Muscle of leg (tissue), 11 donors: ENCODE results near the gene LCLAT1. TPM values are rescaled to one million over a fixed set of nuclear protein-coding genes. Genes with fewer than 3 reads are reported as not detected.
"Not testable (repeated sequence)": the region's sequence is repeated elsewhere in the genome, so short reads cannot be mapped to it uniquely, and the experiment has no call there.

Source experiments
- DNase-seq: peaks from one replicate; pipeline ENCODE4 v3.0.0; 2013
- H3K27ac ChIP-seq: one replicate; pipeline ENCODE4 v1.5.1; 2013; ENCODE audit warnings: mild to moderate bottlenecking, low read length, control low read depth
- H3K27me3 ChIP-seq: one replicate; pipeline ENCODE4 v1.6.1; 2013; ENCODE audit warnings: low read length; ENCODE audit not compliant: control insufficient read depth, insufficient read depth
- H3K36me3 ChIP-seq: one replicate; pipeline ENCODE4 v1.6.1; 2013; ENCODE audit warnings: low read length; ENCODE audit not compliant: control insufficient read depth, insufficient read depth
- H3K4me1 ChIP-seq: one replicate; pipeline ENCODE4 v1.6.1; 2013; ENCODE audit warnings: low read length; ENCODE audit not compliant: control insufficient read depth, insufficient read depth
- H3K4me3 ChIP-seq: one replicate; pipeline ENCODE4 v1.5.1; 2013; ENCODE audit warnings: low read length, control low read depth
- H3K9me3 ChIP-seq: replicated peaks from 2 replicates; pipeline ENCODE4 v1.6.1; 2013; ENCODE audit warnings: low read depth, low read length; ENCODE audit not compliant: control insufficient read depth
- WGBS: methylation state at CpG from one replicate; pipeline ENCODE4 v1.1.5; 2013; ENCODE audit warnings: missing lambda C conversion rate; ENCODE audit not compliant: insufficient coverage; 5-methylcytosine and 5-hydroxymethylcytosine counted together
- polyA plus RNA-seq, 8 donors: library from polyadenylated mRNA; unstranded; fragments of 120-200 nt; gene quantifications; one replicate each; pipeline versions ENCODE4 v1.2.1 to v1.2.3, GENCODE V29; 2013; ENCODE audit warnings: inconsistent platforms in 1 of 8, low replicate concordance in 1 of 8; ENCODE audit not compliant: insufficient read length in 8 of 8, insufficient read depth in 1 of 8
- total RNA-seq: library from RNA; stranded (reverse); fragments of 120-200 nt; gene quantifications from one replicate; pipeline ENCODE4 v1.2.4, GENCODE V29; 2013

LCLAT1 gene
- total and polyA plus RNA-seq, 9 donors: 5.8 to 9.9 (median 7.0) TPM

GRCh38 chr2:30605197-30605596, 158.2 kb downstream of the LCLAT1 start:
- Histone ChIP-seq H3K27ac (no peak overlapping the region), H3K9me3 (no peaks in the 10 kb centered on the region), H3K4me1 (no peaks in the 10 kb centered on the region), H3K4me3 (no peak overlapping the region), H3K27me3 (no peaks in the 10 kb centered on the region), H3K36me3 (no peaks in the 10 kb centered on the region)
- no peak for DNase-seq
- no CpG with 5 or more reads among the region's 3 CpGs for WGBS

- Histone ChIP-seq H3K9me3 (no peaks in the 10 kb centered on the region), H3K27ac (no peak overlapping the region), H3K4me3 (no peak overlapping the region), H3K4me1 (peaks cover 5% of the 10 kb centered on the region), H3K36me3 (no peaks in the 10 kb centered on the region), H3K27me3 (no peaks in the 10 kb centered on the region)
- WGBS: no CpG with 5 or more reads among the region's 1 CpG
- no peak for DNase-seq
Measured at GRCh38 chr2:30608643-30609042, 161.6 kb downstream of the LCLAT1 start.

GRCh38 chr2:30611583-30611982, 164.5 kb downstream of the LCLAT1 start:
- Histone ChIP-seq H3K27ac (no peak overlapping the region), H3K4me1 (peaks cover 5% of the 10 kb centered on the region), H3K27me3 (no peaks in the 10 kb centered on the region), H3K9me3 (no peaks in the 10 kb centered on the region), H3K4me3 (no peak overlapping the region), H3K36me3 (no peaks in the 10 kb centered on the region)
- 54% methylated on average over 4 of the region's 4 CpGs for whole genome bisulfite sequencing
- peak; percentile 4 for DNase-seq

GRCh38 chr2:30612371-30612770, 165.3 kb downstream of the LCLAT1 start:
- DNase-seq: no peak

GRCh38 chr2:30613001-30613400, 166.0 kb downstream of the LCLAT1 start:
- no peak overlapping the region for H3K4me3 ChIP-seq
- H3K27me3 ChIP-seq: no peaks in the 10 kb centered on the region
- no peaks in the 10 kb centered on the region for H3K36me3 ChIP-seq
- H3K4me1 ChIP-seq: peaks cover 5% of the 10 kb centered on the region
- no peaks in the 10 kb centered on the region for H3K9me3 ChIP-seq
- 75% methylated on average over 2 of the region's 2 CpGs for WGBS
- H3K27ac ChIP-seq: no peak overlapping the region
- no peak for DNase-seq

More at GRCh38 chr2:30612371-30612770, 165.3 kb downstream of the LCLAT1 start:
- no peaks in the 10 kb centered on the region for H3K27me3 ChIP-seq
- H3K4me1 ChIP-seq: peaks cover 5% of the 10 kb centered on the region
- no peak overlapping the region for H3K27ac ChIP-seq
- WGBS: 20% methylated on average over 1 of the region's 2 CpGs
- H3K36me3 ChIP-seq: no peaks in the 10 kb centered on the region
- H3K9me3 ChIP-seq: no peaks in the 10 kb centered on the region
- H3K4me3 ChIP-seq: no peak overlapping the region

GRCh38 chr2:30614227-30614626, 167.2 kb downstream of the LCLAT1 start:
- not testable (repeated sequence) for H3K4me1 ChIP-seq, H3K36me3 ChIP-seq, H3K9me3 ChIP-seq, H3K27me3 ChIP-seq, DNase-seq, H3K4me3 ChIP-seq, H3K27ac ChIP-seq
- WGBS: 86% methylated on average over 1 of the region's 4 CpGs

GRCh38 chr2:30615926-30616325, 168.9 kb downstream of the LCLAT1 start:
- Histone ChIP-seq H3K4me3 (no peak overlapping the region), H3K27me3 (no peaks in the 10 kb centered on the region), H3K27ac (no peak overlapping the region), H3K36me3 (no peaks in the 10 kb centered on the region), H3K4me1 (peaks cover 5% of the 10 kb centered on the region), H3K9me3 (no peaks in the 10 kb centered on the region)
- no CpG with 5 or more reads among the region's 1 CpG for WGBS
- DNase-seq: no peak

GRCh38 chr2:30620102-30620501, 173.1 kb downstream of the LCLAT1 start:
- H3K4me3 ChIP-seq: no peak overlapping the region
- H3K27me3 ChIP-seq: no peaks in the 10 kb centered on the region
- WGBS: no CpG with 5 or more reads among the region's 1 CpG
- no peak overlapping the region for H3K27ac ChIP-seq
- peaks cover 2% of the 10 kb centered on the region for H3K4me1 ChIP-seq
- no peaks in the 10 kb centered on the region for H3K9me3 ChIP-seq
- no peaks in the 10 kb centered on the region for H3K36me3 ChIP-seq
- peak; percentile 90 for DNase-seq

GRCh38 chr2:30621836-30622235, 174.8 kb downstream of the LCLAT1 start:
- Histone ChIP-seq H3K27ac (no peak overlapping the region), H3K36me3 (no peaks in the 10 kb centered on the region), H3K4me3 (no peak overlapping the region), H3K4me1 (peaks cover 2% of the 10 kb centered on the region), H3K27me3 (no peaks in the 10 kb centered on the region), H3K9me3 (no peaks in the 10 kb centered on the region)
- WGBS: 95% methylated on average over 5 of the region's 5 CpGs
- DNase-seq: no peak

- WGBS: 100% methylated on average over 3 of the region's 4 CpGs
- H3K9me3 ChIP-seq: no peaks in the 10 kb centered on the region
- H3K4me3 ChIP-seq: no peak overlapping the region
- H3K27ac ChIP-seq: no peak overlapping the region
- DNase-seq: no peak
- no peaks in the 10 kb centered on the region for H3K27me3 ChIP-seq
- H3K4me1 ChIP-seq: peaks cover 2% of the 10 kb centered on the region
- H3K36me3 ChIP-seq: no peaks in the 10 kb centered on the region
Measured at GRCh38 chr2:30622452-30622851, 175.4 kb downstream of the LCLAT1 start.

- Histone ChIP-seq H3K27ac (no peak overlapping the region), H3K4me3 (no peak overlapping the region), H3K27me3 (no peaks in the 10 kb centered on the region), H3K4me1 (peaks cover 2% of the 10 kb centered on the region), H3K9me3 (no peaks in the 10 kb centered on the region), H3K36me3 (no peaks in the 10 kb centered on the region)
- DNase-seq: no peak
Measured at GRCh38 chr2:30625276-30625675, 178.2 kb downstream of the LCLAT1 start.
